ENCODE measurements around the gene ARRDC2. TPM values are rescaled to one million over a fixed set of nuclear protein-coding genes. Genes with fewer than 3 reads are reported as not detected.

ARRDC2 gene
- total RNA-seq, 1 donor from 2014 or later: 15.4 TPM

GRCh38 chr19:18008814-18009213 is 844 bp downstream of the ARRDC2 start:
- H3K4me3 Mint-ChIP-seq (ENCODE audit: unreplicated experiment): peak overlapping the region; percentile 69
- TF ChIP-seq CTCF (IDR thresholded peaks at IDR 0.05): no peak
- peaks cover 20% of the 10 kb centered on the region for H3K36me3 Mint-ChIP-seq (ENCODE audit: unreplicated experiment)
- H3K9me3 Mint-ChIP-seq (ENCODE audit: unreplicated experiment): no peaks in the 10 kb centered on the region
- no peaks in the 10 kb centered on the region for H3K27me3 Mint-ChIP-seq (ENCODE audit: unreplicated experiment)
- peaks cover 31% of the 10 kb centered on the region for H3K4me1 Mint-ChIP-seq (ENCODE audit: unreplicated experiment)
- DNase-seq (ENCODE audit: extremely low spot score, unreplicated experiment): no peak
- H3K27ac Mint-ChIP-seq (ENCODE audit: unreplicated experiment): peak overlapping the region; percentile 38

- Mint-ChIP-seq H3K36me3 (ENCODE audit: unreplicated experiment) (peaks cover 27% of the 10 kb centered on the region), H3K27ac (ENCODE audit: unreplicated experiment) (no peak overlapping the region), H3K9me3 (ENCODE audit: unreplicated experiment) (no peaks in the 10 kb centered on the region), H3K4me1 (ENCODE audit: unreplicated experiment) (peaks cover 38% of the 10 kb centered on the region), H3K27me3 (ENCODE audit: unreplicated experiment) (no peaks in the 10 kb centered on the region), H3K4me3 (ENCODE audit: unreplicated experiment) (peak overlapping the region; percentile 10)
- TF ChIP-seq CTCF (IDR thresholded peaks at IDR 0.05): no peak
- DNase-seq (ENCODE audit: extremely low spot score, unreplicated experiment): no peak
These were observed 1.6 kb downstream of the ARRDC2 start for GRCh38 chr19:18009412-18010066.

- TF ChIP-seq CTCF (IDR thresholded peaks at IDR 0.05): no peak
- Mint-ChIP-seq H3K27ac (ENCODE audit: unreplicated experiment) (no peak overlapping the region), H3K4me3 (ENCODE audit: unreplicated experiment) (no peak overlapping the region), H3K4me1 (ENCODE audit: unreplicated experiment) (peaks cover 38% of the 10 kb centered on the region), H3K27me3 (ENCODE audit: unreplicated experiment) (no peaks in the 10 kb centered on the region), H3K9me3 (ENCODE audit: unreplicated experiment) (no peaks in the 10 kb centered on the region), H3K36me3 (ENCODE audit: unreplicated experiment) (peaks cover 30% of the 10 kb centered on the region)
- no peak for DNase-seq (ENCODE audit: extremely low spot score, unreplicated experiment)
These were observed 2.2 kb downstream of the ARRDC2 start for GRCh38 chr19:18010149-18010548.

- Mint-ChIP-seq H3K36me3 (ENCODE audit: unreplicated experiment) (peaks cover 33% of the 10 kb centered on the region), H3K4me3 (ENCODE audit: unreplicated experiment) (no peak overlapping the region), H3K9me3 (ENCODE audit: unreplicated experiment) (no peaks in the 10 kb centered on the region), H3K27ac (ENCODE audit: unreplicated experiment) (peak overlapping the region; percentile 39), H3K27me3 (ENCODE audit: unreplicated experiment) (no peaks in the 10 kb centered on the region), H3K4me1 (ENCODE audit: unreplicated experiment) (peaks cover 51% of the 10 kb centered on the region)
- no peak for DNase-seq (ENCODE audit: extremely low spot score, unreplicated experiment)
- TF ChIP-seq CTCF (IDR thresholded peaks at IDR 0.05): no peak
These were observed 5.5 kb downstream of the ARRDC2 start for GRCh38 chr19:18013210-18014111.

GRCh38 chr19:18014197-18014596 is 6.2 kb downstream of the ARRDC2 start:
- TF ChIP-seq CTCF (IDR thresholded peaks at IDR 0.05): no peak
- no peaks in the 10 kb centered on the region for H3K27me3 Mint-ChIP-seq (ENCODE audit: unreplicated experiment)
- H3K9me3 Mint-ChIP-seq (ENCODE audit: unreplicated experiment): no peaks in the 10 kb centered on the region
- peaks cover 30% of the 10 kb centered on the region for H3K36me3 Mint-ChIP-seq (ENCODE audit: unreplicated experiment)
- no peak for DNase-seq (ENCODE audit: extremely low spot score, unreplicated experiment)
- peak overlapping the region; percentile 41 for H3K27ac Mint-ChIP-seq (ENCODE audit: unreplicated experiment)
- H3K4me1 Mint-ChIP-seq (ENCODE audit: unreplicated experiment): peaks cover 49% of the 10 kb centered on the region
- no peak overlapping the region for H3K4me3 Mint-ChIP-seq (ENCODE audit: unreplicated experiment)

Data from osteocyte (in vitro differentiated cells).